ENCODE measurements around the gene NAP1L4.
"Not testable (repeated sequence)": the region's sequence is repeated elsewhere in the genome, so short reads cannot be mapped to it uniquely, and the experiment has no call there.

Gene NAP1L4

GRCh38 chr11:2952290-2952689 lies 39.8 kb downstream of the NAP1L4 start:
- DNase-seq = no peak

- no peak for DNase-seq
Measured at GRCh38 chr11:2951231-2952110, 40.7 kb downstream of the NAP1L4 start.

GRCh38 chr11:2950825-2951224 lies 41.3 kb downstream of the NAP1L4 start:
- no peak for DNase-seq

- no peak for DNase-seq
Measured at GRCh38 chr11:2949920-2950319, 42.2 kb downstream of the NAP1L4 start.

GRCh38 chr11:2947744-2948143 lies 44.4 kb downstream of the NAP1L4 start:
- no peak for DNase-seq

- DNase-seq = no peak
Measured at GRCh38 chr11:2945757-2946287, 46.3 kb downstream of the NAP1L4 start.

- DNase-seq = no peak
Measured at GRCh38 chr11:2945031-2945756, 46.9 kb downstream of the NAP1L4 start.

GRCh38 chr11:2944530-2944929 lies 47.6 kb downstream of the NAP1L4 start:
- no peak for DNase-seq

GRCh38 chr11:2943711-2944118 lies 48.4 kb downstream of the NAP1L4 start:
- DNase-seq = peak; percentile 16

- DNase-seq = no peak
Measured at GRCh38 chr11:2942872-2943710, 49.0 kb downstream of the NAP1L4 start.

GRCh38 chr11:2942447-2942846 lies 49.7 kb downstream of the NAP1L4 start:
- no peak for DNase-seq

GRCh38 chr11:2940921-2941821 lies 51.0 kb downstream of the NAP1L4 start:
- no peak for DNase-seq

GRCh38 chr11:2940147-2940920 lies 51.8 kb downstream of the NAP1L4 start:
- no peak for DNase-seq

GRCh38 chr11:2938458-2939418 lies 53.4 kb downstream of the NAP1L4 start:
- not testable (repeated sequence) for DNase-seq

GRCh38 chr11:2937641-2938457 lies 54.3 kb downstream of the NAP1L4 start:
- not testable (repeated sequence) for DNase-seq

GRCh38 chr11:2934611-2935239 lies 57.4 kb downstream of the NAP1L4 start:
- no peak for DNase-seq

- DNase-seq = no peak
Measured at GRCh38 chr11:2934021-2934550, 58.0 kb downstream of the NAP1L4 start.
